ENCODE results near the gene LMTK3. TPM values are rescaled to one million over a fixed set of nuclear protein-coding genes. Genes with fewer than 3 reads are reported as not detected.
A peak's percentile ranks its signal among the peaks of the same experiment; 100 is the strongest.

Gene LMTK3
- total RNA-seq, 1 experiment from 2014 or later: 10.6 TPM

DNA sequence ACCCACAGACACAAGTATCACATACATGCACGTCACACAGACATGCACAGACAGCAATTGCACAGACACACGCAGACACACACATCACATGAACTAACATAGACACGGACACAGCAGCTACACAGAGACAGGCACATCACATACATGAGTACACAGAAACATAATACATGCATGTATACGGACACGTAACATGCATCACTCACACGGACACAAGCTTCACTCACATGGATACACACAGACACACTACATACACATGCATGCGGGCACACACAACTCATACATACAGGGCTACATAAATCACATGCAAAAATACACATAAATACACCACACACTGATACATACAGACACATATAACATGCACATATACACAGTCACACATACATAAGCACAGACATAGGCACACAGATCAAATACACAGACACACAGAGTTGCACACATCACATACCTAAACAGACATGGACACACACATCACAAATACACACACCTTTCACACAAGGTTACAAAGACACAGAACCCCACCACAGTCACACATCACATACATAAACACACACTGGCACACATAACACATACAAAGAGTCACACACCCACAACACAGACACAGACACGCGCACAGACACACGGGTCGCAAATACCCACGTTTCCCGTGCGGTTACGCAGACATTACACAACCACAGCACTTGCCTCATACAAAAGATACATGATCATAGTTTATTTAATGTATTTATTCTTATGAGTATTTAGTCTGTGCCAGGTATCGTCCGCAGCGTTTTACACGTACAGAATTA is 1.1 kb upstream of the LMTK3 start:
- Histone ChIP-seq H3K27ac (ENCODE audit: low read length) (no peak overlapping the region), H3K9me3 (ENCODE audit: control insufficient read depth, insufficient read depth, low read depth, low read length) (no peaks in the 10 kb centered on the region), H3K27me3 (ENCODE audit: control insufficient read depth, insufficient read depth, low read length) (no peaks in the 10 kb centered on the region), H3K4me3 (ENCODE audit: low read depth in 2 of 2, low read length in 2 of 2) (peak overlapping the region; percentile 57), H3K4me1 (ENCODE audit: control insufficient read depth, insufficient read depth, low read length) (peaks cover 4% of the 10 kb centered on the region; the same call in 1 of the 2 replicates), H3K36me3 (ENCODE audit: control insufficient read depth, insufficient read depth, low read length) (no peaks in the 10 kb centered on the region)
- in situ Hi-C loops (cut with HindIII; ENCODE audit: low pct_unique_long_range_greater_than_20kb, low sequenced_read_pairs): no loop called here
- ATAC-seq (no peak), DNase-seq (ENCODE audit: low read depth, low spot score) (no peak)
- CTCF ChIA-PET: no interaction called here
- intact Hi-C loops (cut with micrococcal nuclease; ENCODE audit: unreplicated experiment): no loop called here
- POLR2A ChIA-PET: no interaction called here
- TF ChIP-seq, protein P1, sequence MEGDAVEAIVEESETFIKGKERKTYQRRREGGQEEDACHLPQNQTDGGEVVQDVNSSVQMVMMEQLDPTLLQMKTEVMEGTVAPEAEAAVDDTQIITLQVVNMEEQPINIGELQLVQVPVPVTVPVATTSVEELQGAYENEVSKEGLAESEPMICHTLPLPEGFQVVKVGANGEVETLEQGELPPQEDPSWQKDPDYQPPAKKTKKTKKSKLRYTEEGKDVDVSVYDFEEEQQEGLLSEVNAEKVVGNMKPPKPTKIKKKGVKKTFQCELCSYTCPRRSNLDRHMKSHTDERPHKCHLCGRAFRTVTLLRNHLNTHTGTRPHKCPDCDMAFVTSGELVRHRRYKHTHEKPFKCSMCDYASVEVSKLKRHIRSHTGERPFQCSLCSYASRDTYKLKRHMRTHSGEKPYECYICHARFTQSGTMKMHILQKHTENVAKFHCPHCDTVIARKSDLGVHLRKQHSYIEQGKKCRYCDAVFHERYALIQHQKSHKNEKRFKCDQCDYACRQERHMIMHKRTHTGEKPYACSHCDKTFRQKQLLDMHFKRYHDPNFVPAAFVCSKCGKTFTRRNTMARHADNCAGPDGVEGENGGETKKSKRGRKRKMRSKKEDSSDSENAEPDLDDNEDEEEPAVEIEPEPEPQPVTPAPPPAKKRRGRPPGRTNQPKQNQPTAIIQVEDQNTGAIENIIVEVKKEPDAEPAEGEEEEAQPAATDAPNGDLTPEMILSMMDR (IDR thresholded peaks at IDR 0.05): no peak
- BruUV-seq (replicated peaks): no TSS peak

DNA sequence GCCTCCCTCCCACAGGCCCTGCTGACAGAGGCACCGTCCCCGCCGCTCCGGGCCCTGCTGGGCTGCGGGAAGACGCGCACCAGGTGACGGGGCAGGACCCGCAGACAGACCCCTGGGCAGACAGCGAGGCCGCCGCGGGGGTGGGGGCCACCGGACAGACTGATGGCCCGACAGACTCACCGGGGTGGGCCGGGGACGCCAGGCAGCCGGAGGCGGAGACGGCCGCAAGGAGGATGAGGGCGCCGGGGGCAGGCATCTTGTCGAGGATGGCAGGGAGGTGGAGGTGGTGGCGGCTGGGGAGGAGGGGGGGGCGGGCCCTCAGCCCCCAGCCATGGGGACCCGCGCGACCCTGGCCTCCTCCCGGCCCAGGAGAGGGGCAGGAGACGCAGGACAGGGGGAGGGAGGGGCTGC is 309 bp downstream of the LMTK3 start:
- H3K9me3 ChIP-seq (ENCODE audit: control insufficient read depth, insufficient read depth, low read depth, low read length): no peaks in the 10 kb centered on the region
- H3K27me3 ChIP-seq (ENCODE audit: control insufficient read depth, insufficient read depth, low read length): no peaks in the 10 kb centered on the region
- DNase-seq (ENCODE audit: low read depth, low spot score) (no peak), ATAC-seq (no peak)
- H3K27ac ChIP-seq (ENCODE audit: low read length): no peak overlapping the region
- in situ Hi-C loops (cut with HindIII; ENCODE audit: low pct_unique_long_range_greater_than_20kb, low sequenced_read_pairs) (no loop called here), intact Hi-C loops (cut with micrococcal nuclease; ENCODE audit: unreplicated experiment) (no loop called here)
- TF ChIP-seq, protein P1 (IDR thresholded peaks at IDR 0.05): no peak
- no peak for TF ChIP-seq POLR2AphosphoS5 (IDR thresholded peaks at IDR 0.05; ENCODE audit: low read depth, low read length)
- TF ChIP-seq SIN3A (IDR thresholded peaks at IDR 0.05; ENCODE audit: borderline replicate concordance, insufficient read depth, low read depth, low read length): no peak
- no peak for TF ChIP-seq TCF7L2 (IDR thresholded peaks at IDR 0.05; ENCODE audit: low read depth, low read length)
- TF ChIP-seq, protein P2, sequence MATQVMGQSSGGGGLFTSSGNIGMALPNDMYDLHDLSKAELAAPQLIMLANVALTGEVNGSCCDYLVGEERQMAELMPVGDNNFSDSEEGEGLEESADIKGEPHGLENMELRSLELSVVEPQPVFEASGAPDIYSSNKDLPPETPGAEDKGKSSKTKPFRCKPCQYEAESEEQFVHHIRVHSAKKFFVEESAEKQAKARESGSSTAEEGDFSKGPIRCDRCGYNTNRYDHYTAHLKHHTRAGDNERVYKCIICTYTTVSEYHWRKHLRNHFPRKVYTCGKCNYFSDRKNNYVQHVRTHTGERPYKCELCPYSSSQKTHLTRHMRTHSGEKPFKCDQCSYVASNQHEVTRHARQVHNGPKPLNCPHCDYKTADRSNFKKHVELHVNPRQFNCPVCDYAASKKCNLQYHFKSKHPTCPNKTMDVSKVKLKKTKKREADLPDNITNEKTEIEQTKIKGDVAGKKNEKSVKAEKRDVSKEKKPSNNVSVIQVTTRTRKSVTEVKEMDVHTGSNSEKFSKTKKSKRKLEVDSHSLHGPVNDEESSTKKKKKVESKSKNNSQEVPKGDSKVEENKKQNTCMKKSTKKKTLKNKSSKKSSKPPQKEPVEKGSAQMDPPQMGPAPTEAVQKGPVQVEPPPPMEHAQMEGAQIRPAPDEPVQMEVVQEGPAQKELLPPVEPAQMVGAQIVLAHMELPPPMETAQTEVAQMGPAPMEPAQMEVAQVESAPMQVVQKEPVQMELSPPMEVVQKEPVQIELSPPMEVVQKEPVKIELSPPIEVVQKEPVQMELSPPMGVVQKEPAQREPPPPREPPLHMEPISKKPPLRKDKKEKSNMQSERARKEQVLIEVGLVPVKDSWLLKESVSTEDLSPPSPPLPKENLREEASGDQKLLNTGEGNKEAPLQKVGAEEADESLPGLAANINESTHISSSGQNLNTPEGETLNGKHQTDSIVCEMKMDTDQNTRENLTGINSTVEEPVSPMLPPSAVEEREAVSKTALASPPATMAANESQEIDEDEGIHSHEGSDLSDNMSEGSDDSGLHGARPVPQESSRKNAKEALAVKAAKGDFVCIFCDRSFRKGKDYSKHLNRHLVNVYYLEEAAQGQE (IDR thresholded peaks at IDR 0.05; ENCODE audit: insufficient read depth in 1 of 2, low read depth in 2 of 2, low read length in 1 of 2): no peak
- peaks cover 2% of the 10 kb centered on the region; the same call in 1 of the 2 replicates for H3K4me1 ChIP-seq (ENCODE audit: control insufficient read depth, insufficient read depth, low read length)
- no TSS peak for BruUV-seq (replicated peaks)
- H3K36me3 ChIP-seq (ENCODE audit: control insufficient read depth, insufficient read depth, low read length): no peaks in the 10 kb centered on the region
- POLR2A ChIA-PET: interaction anchor here (0.7 kb wide), 1 partner anchor 153 kb away, joined by 13 read pairs; no protein-coding TSS in a partner anchor
- CTCF ChIA-PET: interaction anchor here (0.7 kb wide), 1 partner anchor 36 kb away, joined by 10 read pairs; no protein-coding TSS in a partner anchor
- peak overlapping the region; percentile 33 to 39; a peak in 3 of 4 replicates for H3K4me3 ChIP-seq (ENCODE audit: low read depth in 2 of 2, low read length in 2 of 2)
